ENCODE measurements around the gene AMIGO1. TPM values are rescaled to one million over a fixed set of nuclear protein-coding genes. Genes with fewer than 3 reads are reported as not detected.

Gene AMIGO1
- total RNA-seq: 0.81 and 2.2 TPM in 2 replicates

GRCh38 chr1:109509176-109510134, at the start of gene AMIGO1:
Gene AMIGO1, minus strand, starts transcription at chr1:109509727. Its CDS starts 815 bp downstream, at chr1:109508912.

GRCh38 chr1:109548321-109549267, 39.1 kb upstream of the AMIGO1 start, which contains the start of gene GNAI3:
Gene GNAI3, plus strand, starts transcription at chr1:109548615. Its CDS starts 106 bp downstream, at chr1:109548721.

GRCh38 chr1:109539676-109540075, 30.1 kb upstream of the AMIGO1 start, which contains the start of gene GPR61:
Gene GPR61, plus strand, starts transcription at chr1:109539872. Its CDS starts 3,151 bp downstream, at chr1:109543023.

GRCh38 chr1:109493805-109494539, 15.6 kb downstream of the AMIGO1 start, which contains the start of gene CYB561D1:
Gene CYB561D1, plus strand, starts transcription at chr1:109494094. Its CDS starts 46 bp downstream, at chr1:109494140.

GRCh38 chr1:109483672-109484518, 25.6 kb downstream of the AMIGO1 start, which contains the start of gene ATXN7L2:
Gene ATXN7L2, plus strand, starts transcription at chr1:109483905. Its CDS starts 49 bp downstream, at chr1:109483954.

GRCh38 chr1:109466452-109467300, 42.9 kb downstream of the AMIGO1 start, which contains the start of gene SYPL2:
Gene SYPL2, plus strand, starts transcription at chr1:109466546. Its CDS starts 298 bp downstream, at chr1:109466844.

Other genes starting within 250 kb of the AMIGO1 start
- 5.2 and 8.6 TPM in 2 replicates for gene PSRC1, start 226.6 kb downstream of the AMIGO1 start, total RNA-seq
- gene MYBPHL, start 202.7 kb downstream of the AMIGO1 start, total RNA-seq: not detected in 2 replicates
- 15.2 and 21.3 TPM in 2 replicates for gene SORT1, start 111.8 kb downstream of the AMIGO1 start, total RNA-seq
- gene PSMA5, start 83.3 kb downstream of the AMIGO1 start, total RNA-seq: 46.1 and 47.2 TPM in 2 replicates
- 0.13 and 0.62 TPM in 2 replicates for gene SYPL2, start 43.2 kb downstream of the AMIGO1 start, total RNA-seq
- gene ATXN7L2, start 25.8 kb downstream of the AMIGO1 start, total RNA-seq: 1.3 and 1.8 TPM in 2 replicates
- gene CYB561D1, start 15.6 kb downstream of the AMIGO1 start, total RNA-seq: 4.8 and 5.7 TPM in 2 replicates
- 0.13 and 0.37 TPM in 2 replicates for gene GPR61, start 30.1 kb upstream of the AMIGO1 start, total RNA-seq
- gene GNAI3, start 38.9 kb upstream of the AMIGO1 start, total RNA-seq: 15.1 and 17.3 TPM in 2 replicates
- gene GNAT2, start 109.9 kb upstream of the AMIGO1 start, total RNA-seq: 0.19 and 0.40 TPM in 2 replicates
- gene AMPD2, start 110.1 kb upstream of the AMIGO1 start, total RNA-seq: 73.3 and 85.6 TPM in 2 replicates
- gene GSTM4, start 146.4 kb upstream of the AMIGO1 start, total RNA-seq: 12.8 and 18.8 TPM in 2 replicates
- gene GSTM2, start 158.3 kb upstream of the AMIGO1 start, total RNA-seq: 10.7 and 20.9 TPM in 2 replicates
- 11.4 TPM in 1 of 2 replicates, not detected in the other for gene GSTM1, start 178.1 kb upstream of the AMIGO1 start, total RNA-seq
- gene GSTM5, start 202.5 kb upstream of the AMIGO1 start, total RNA-seq: 0.92 and 2.0 TPM in 2 replicates
- 21.3 and 57.2 TPM in 2 replicates for gene GSTM3, start 231.3 kb upstream of the AMIGO1 start, total RNA-seq